ENCODE measurements around the gene KRT23. TPM values are rescaled to one million over a fixed set of nuclear protein-coding genes. Genes with fewer than 3 reads are reported as not detected.

KRT23 gene
- total RNA-seq, 1 donor: 0.36 TPM

DNA sequence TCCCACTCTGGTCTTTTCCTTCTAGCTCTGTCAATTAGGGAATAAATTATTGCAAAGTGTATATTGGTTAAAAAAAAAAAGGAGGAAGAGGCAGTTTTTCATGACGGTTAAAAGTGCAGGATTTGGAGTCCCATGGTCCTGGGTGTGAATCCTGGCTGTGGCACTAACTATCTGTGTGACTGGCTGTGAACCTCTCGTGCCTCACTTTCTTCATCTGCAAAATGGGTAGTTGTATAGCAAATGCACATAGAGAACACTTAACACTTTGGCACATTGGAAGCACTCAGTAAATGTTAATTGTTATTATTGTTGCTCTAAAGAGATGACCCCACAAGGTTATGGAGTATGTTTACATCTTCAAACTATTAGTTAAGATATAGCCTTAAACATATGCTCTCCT is 10.5 kb upstream of the KRT23 start:
- no peaks in the 10 kb centered on the region for H3K79me2 ChIP-seq (ENCODE audit: insufficient read depth, low read length)
- no peaks in the 10 kb centered on the region for H3K27me3 ChIP-seq (ENCODE audit: insufficient read depth, low read length)
- H2AFZ ChIP-seq (ENCODE audit: low read length): peak overlapping the region; percentile 30
- no peak overlapping the region for H3K4me3 ChIP-seq (ENCODE audit: insufficient read depth, low read length)
- TF ChIP-seq CTCF (IDR thresholded peaks at IDR 0.05; ENCODE audit: extremely low read depth, low read depth, low read length): no peak
- H3K36me3 ChIP-seq (ENCODE audit: insufficient read depth, low read length): no peaks in the 10 kb centered on the region
- no peak overlapping the region for H3K4me2 ChIP-seq (ENCODE audit: insufficient read depth, low read length)
- H4K20me1 ChIP-seq (ENCODE audit: insufficient read depth, low read length): no peaks in the 10 kb centered on the region
- H3K4me1 ChIP-seq (ENCODE audit: insufficient read depth, low read length): peaks cover 19% of the 10 kb centered on the region
- no peaks in the 10 kb centered on the region for H3K9me3 ChIP-seq (ENCODE audit: low read depth, low read length)
- H3K27ac ChIP-seq (ENCODE audit: low read depth, low read length): no peak overlapping the region
- no peak for DNase-seq (ENCODE audit: insufficient read length, low spot score, missing footprints)

DNA sequence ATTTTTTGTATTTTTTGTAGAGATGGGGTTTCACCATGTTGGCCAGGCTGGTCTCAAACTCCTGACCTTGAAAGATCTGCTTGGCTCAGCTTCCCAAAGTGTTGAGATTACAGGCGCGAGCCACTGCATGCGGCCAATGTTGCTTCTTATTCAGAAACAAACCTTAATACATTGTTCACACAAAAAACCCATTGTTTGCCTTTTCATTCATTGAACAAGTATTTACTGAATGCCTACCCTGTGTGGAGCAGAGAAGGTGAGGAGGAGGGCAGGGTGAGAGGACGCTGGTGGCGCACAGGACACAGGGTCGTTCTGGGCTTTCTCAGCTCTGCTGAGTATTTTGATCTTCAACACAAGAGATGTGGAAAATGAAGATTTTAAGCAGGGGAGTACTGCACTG is 8.0 kb upstream of the KRT23 start:
- Histone ChIP-seq H3K27me3 (ENCODE audit: insufficient read depth, low read length) (no peaks in the 10 kb centered on the region), H3K36me3 (ENCODE audit: insufficient read depth, low read length) (no peaks in the 10 kb centered on the region), H3K4me1 (ENCODE audit: insufficient read depth, low read length) (no peaks in the 10 kb centered on the region), H3K4me2 (ENCODE audit: insufficient read depth, low read length) (no peak overlapping the region), H3K27ac (ENCODE audit: low read depth, low read length) (no peak overlapping the region), H3K79me2 (ENCODE audit: insufficient read depth, low read length) (no peaks in the 10 kb centered on the region), H3K9me3 (ENCODE audit: low read depth, low read length) (no peaks in the 10 kb centered on the region), H4K20me1 (ENCODE audit: insufficient read depth, low read length) (no peaks in the 10 kb centered on the region), H2AFZ (ENCODE audit: low read length) (no peak overlapping the region), H3K4me3 (ENCODE audit: insufficient read depth, low read length) (no peak overlapping the region)
- TF ChIP-seq CTCF (IDR thresholded peaks at IDR 0.05; ENCODE audit: extremely low read depth, low read depth, low read length): no peak
- no peak for DNase-seq (ENCODE audit: insufficient read length, low spot score, missing footprints)

GRCh38 chr17:40944531-40944930 is 7.1 kb upstream of the KRT23 start:
- H3K36me3 ChIP-seq (ENCODE audit: insufficient read depth, low read length): no peaks in the 10 kb centered on the region
- H3K27ac ChIP-seq (ENCODE audit: low read depth, low read length): no peak overlapping the region
- no peak for TF ChIP-seq CTCF (IDR thresholded peaks at IDR 0.05; ENCODE audit: extremely low read depth, low read depth, low read length)
- H3K79me2 ChIP-seq (ENCODE audit: insufficient read depth, low read length): no peaks in the 10 kb centered on the region
- H3K4me3 ChIP-seq (ENCODE audit: insufficient read depth, low read length): no peak overlapping the region
- no peaks in the 10 kb centered on the region for H3K4me1 ChIP-seq (ENCODE audit: insufficient read depth, low read length)
- no peak overlapping the region for H3K4me2 ChIP-seq (ENCODE audit: insufficient read depth, low read length)
- H4K20me1 ChIP-seq (ENCODE audit: insufficient read depth, low read length): no peaks in the 10 kb centered on the region
- DNase-seq (ENCODE audit: insufficient read length, low spot score, missing footprints): no peak
- peak overlapping the region; percentile 71 for H2AFZ ChIP-seq (ENCODE audit: low read length)
- H3K9me3 ChIP-seq (ENCODE audit: low read depth, low read length): no peaks in the 10 kb centered on the region
- no peaks in the 10 kb centered on the region for H3K27me3 ChIP-seq (ENCODE audit: insufficient read depth, low read length)

GRCh38 chr17:40942553-40942952 is 5.1 kb upstream of the KRT23 start:
- Histone ChIP-seq H4K20me1 (ENCODE audit: insufficient read depth, low read length) (no peaks in the 10 kb centered on the region), H3K79me2 (ENCODE audit: insufficient read depth, low read length) (no peaks in the 10 kb centered on the region), H2AFZ (ENCODE audit: low read length) (no peak overlapping the region), H3K9me3 (ENCODE audit: low read depth, low read length) (no peaks in the 10 kb centered on the region), H3K36me3 (ENCODE audit: insufficient read depth, low read length) (no peaks in the 10 kb centered on the region), H3K27ac (ENCODE audit: low read depth, low read length) (no peak overlapping the region), H3K27me3 (ENCODE audit: insufficient read depth, low read length) (no peaks in the 10 kb centered on the region), H3K4me3 (ENCODE audit: insufficient read depth, low read length) (no peak overlapping the region), H3K4me2 (ENCODE audit: insufficient read depth, low read length) (no peak overlapping the region), H3K4me1 (ENCODE audit: insufficient read depth, low read length) (peaks cover 14% of the 10 kb centered on the region)
- TF ChIP-seq CTCF (IDR thresholded peaks at IDR 0.05; ENCODE audit: extremely low read depth, low read depth, low read length): no peak
- no peak for DNase-seq (ENCODE audit: insufficient read length, low spot score, missing footprints)

Measured in osteoblast (primary cell).